B cell (primary cell): ENCODE data around the gene ZNF724. TPM values are rescaled to one million over a fixed set of nuclear protein-coding genes. Genes with fewer than 3 reads are reported as not detected.

Experiments
- ATAC-seq: fragments of 200-7000 bp; cut with Tn5 transposase; one replicate; pipeline ENCODE4 v1.10.0; 2021; ENCODE audit warnings: low read depth, mild to moderate bottlenecking, moderate number of reproducible peaks, moderate library complexity
- CTCF ChIA-PET: fragments of 350-600 bp; sonication (Branson Sonifier 250); formaldehyde crosslinking; loops from one replicate; lab custom pipeline; 2021; ENCODE audit warnings: antibody characterized with exemption, inconsistent platforms; lab: Charles Lee
- POLR2A ChIA-PET: fragments of 350-600 bp; sonication (Branson Sonifier 250); formaldehyde crosslinking; loops from one replicate; lab custom pipeline; 2021; ENCODE audit warnings: antibody characterized with exemption; lab: Charles Lee
- DNase-seq: peaks from one replicate; pipeline ENCODE4 v3.0.0; 2013
- H2AFZ ChIP-seq: 2 replicates; pipeline ENCODE4 v1.6.1; 2012; ENCODE audit warnings: mild to moderate bottlenecking, low read depth, low read length; ENCODE audit not compliant: insufficient read depth, poor library complexity, severe bottlenecking
- H3K27ac ChIP-seq, 2 donors: 1 replicate in 1 of 2; 2 replicates in 1 of 2; pipeline ENCODE4 v1.5.1; 2012 to 2013; ENCODE audit warnings: low read length in 2 of 2, mild to moderate bottlenecking in 2 of 2, moderate library complexity in 1 of 2
- H3K27me3 ChIP-seq, 4 experiments: fragments of 200-600 bp in 1 of 4; sonication (generic) in 1 of 4; replicated peaks in 1 of 4; 1 replicate in 2 of 4; 2 replicates in 2 of 4; pipeline versions ENCODE4 v1.6.1 to v1.7.0; 2013 to 2016; ENCODE audit warnings: low read length in 3 of 4, mild to moderate bottlenecking in 2 of 4, mixed read lengths in 1 of 4, moderate library complexity in 1 of 4; ENCODE audit not compliant: insufficient read depth in 4 of 4, control insufficient read depth in 3 of 4; ENCODE audit errors: control extremely low read depth in 1 of 4
- H3K36me3 ChIP-seq, 2 experiments: replicated peaks in 1 of 2; 1 replicate in 1 of 2; 2 replicates in 1 of 2; pipeline versions ENCODE4 v1.6.1 to v1.7.1; 2013; ENCODE audit warnings: low read length in 1 of 2; ENCODE audit not compliant: insufficient read depth in 2 of 2, control insufficient read depth in 1 of 2; ENCODE audit errors: control extremely low read depth in 1 of 2, extremely low read depth in 1 of 2
- H3K4me1 ChIP-seq, 2 donors: fragments of 200-600 bp in 1 of 2; sonication (generic) in 1 of 2; 1 replicate in 1 of 2; 2 replicates in 1 of 2; pipeline versions ENCODE4 v1.5.1 to v1.6.1; 2013 to 2017; ENCODE audit warnings: low read length in 2 of 2; ENCODE audit not compliant: control insufficient read depth in 2 of 2, insufficient read depth in 2 of 2
- H3K4me2 ChIP-seq: replicated peaks from 2 replicates; pipeline ENCODE3; 2012; ENCODE audit warnings: mild to moderate bottlenecking, low read depth, low read length; ENCODE audit not compliant: poor library complexity, severe bottlenecking
- H3K4me3 ChIP-seq, 5 experiments: fragments of 200-600 bp in 1 of 5; sonication (generic) in 1 of 5; 1 replicate in 3 of 5; 2 replicates in 2 of 5; pipeline versions ENCODE4 v1.5.1 to v1.7.0; 2011 to 2016; ENCODE audit warnings: low read length in 4 of 5, mild to moderate bottlenecking in 4 of 5, low read depth in 2 of 5, control low read depth in 1 of 5, moderate library complexity in 1 of 5; ENCODE audit not compliant: insufficient read depth in 1 of 5; ENCODE audit errors: control extremely low read depth in 1 of 5, extremely low read depth in 1 of 5
- H3K79me2 ChIP-seq: fragments of 200-600 bp; sonication (generic); one replicate; pipeline ENCODE4 v1.6.0; 2016; ENCODE audit warnings: low read length; ENCODE audit not compliant: control insufficient read depth, insufficient read depth
- H3K9ac ChIP-seq: fragments of 200-600 bp; sonication (generic); 2 replicates; pipeline ENCODE4 v1.6.1; 2017; ENCODE audit warnings: mild to moderate bottlenecking, low read length, moderate library complexity
- H3K9me3 ChIP-seq, 3 donors: one replicate each; pipeline versions ENCODE4 v1.6.1 to v1.7.1; 2013; ENCODE audit warnings: low read length in 2 of 3; ENCODE audit not compliant: control insufficient read depth in 2 of 3, insufficient read depth in 1 of 3; ENCODE audit errors: control extremely low read depth in 1 of 3
- H4K20me1 ChIP-seq: 2 replicates; pipeline ENCODE4 v1.6.0; 2012; ENCODE audit warnings: mild to moderate bottlenecking, low read length; ENCODE audit not compliant: insufficient read depth, control insufficient read depth, poor library complexity, severe bottlenecking
- H3K27ac Mint-ChIP-seq: one replicate; pipeline ENCODE4 v1.8.0; 2021; ENCODE audit warnings: mixed read lengths
- H3K27me3 Mint-ChIP-seq: one replicate; pipeline ENCODE4 v1.8.0; 2021; ENCODE audit warnings: mixed read lengths
- H3K4me1 Mint-ChIP-seq: one replicate; pipeline ENCODE4 v1.8.0; 2021; ENCODE audit warnings: mixed read lengths
- H3K4me3 Mint-ChIP-seq: one replicate; pipeline ENCODE4 v1.8.0; 2021; ENCODE audit warnings: mixed read lengths
- H3K9me3 Mint-ChIP-seq: one replicate; pipeline ENCODE4 v1.8.0; 2022; ENCODE audit warnings: mixed read lengths; ENCODE audit not compliant: insufficient read depth
- CTCF ChIP-seq: fragments of 200-600 bp; IDR thresholded peaks from one replicate; pipeline ENCODE4 v1.8.0; 2022; ENCODE audit warnings: antibody characterized with exemption, mild to moderate bottlenecking
- EZH2 ChIP-seq: IDR thresholded peaks from 2 replicates; pipeline ENCODE4 v1.6.1; 2012; ENCODE audit warnings: borderline replicate concordance, low read depth, mild to moderate bottlenecking, moderate library complexity, low read length; ENCODE audit not compliant: insufficient read depth, poor library complexity, severe bottlenecking
- WGBS: methylation state at CpG from one replicate; pipeline ENCODE4 v1.1.5; 2013; ENCODE audit warnings: missing lambda C conversion rate; ENCODE audit not compliant: insufficient coverage; 5-methylcytosine and 5-hydroxymethylcytosine counted together
- intact Hi-C: fragments of 100-400 bp; cut with micrococcal nuclease; formaldehyde crosslinking; loops from one replicate; pipeline ENCODE4 v1.10.0; 2022
- polyA plus RNA-seq: library from polyadenylated mRNA; depleted of rRNA; stranded (reverse); fragments of >200 nt; gene quantifications from 2 replicates; pipeline ENCODE4 v1.2.3, GENCODE V29; 2012
- total RNA-seq, 2 donors: library from RNA; stranded (reverse); fragments of 120-200 nt in 1 of 2; gene quantifications; 1 replicate in 1 of 2; 2 replicates in 1 of 2; pipeline versions ENCODE4 v1.2.3 to v1.2.4, GENCODE V29; 2013 to 2022

ZNF724 gene
- total and polyA plus RNA-seq, 2 donors (not counting 1 experiment from before 2014, with no cell fraction given), result 1.6 to 10.0 TPM

- H3K4me2 ChIP-seq, result no peak overlapping the region
- peaks cover 11% of the 10 kb centered on the region for H3K9me3 Mint-ChIP-seq
- no peaks in the 10 kb centered on the region for H4K20me1 ChIP-seq
- WGBS, result 100% methylated on average over 1 of the region's 1 CpG
- H3K27ac Mint-ChIP-seq, result no peak overlapping the region
- no peak overlapping the region for H3K4me3 ChIP-seq
- no peaks in the 10 kb centered on the region for H3K4me1 ChIP-seq
- peaks cover 2 to 12% of the 10 kb centered on the region in 2 experiments for H3K36me3 ChIP-seq
- no peaks in the 10 kb centered on the region for H3K4me1 Mint-ChIP-seq
- no peaks in the 10 kb centered on the region for H3K27me3 Mint-ChIP-seq
- TF ChIP-seq EZH2 (no peak), CTCF (no peak)
- CTCF ChIA-PET, result no interaction called here
- ATAC-seq (no peak), DNase-seq (no peak)
- POLR2A ChIA-PET, result no interaction called here
- no peak overlapping the region for H3K4me3 Mint-ChIP-seq
- H3K9ac ChIP-seq, result no peak overlapping the region
- H2AFZ ChIP-seq, result no peak overlapping the region
- H3K27me3 ChIP-seq, result no peaks in the 10 kb centered on the region
- intact Hi-C loops, result no loop called here
- H3K9me3 ChIP-seq, result peaks cover 12 to 54% (median 36%) of the 10 kb centered on the region in 3 donors
- no peak overlapping the region for H3K27ac ChIP-seq
- H3K79me2 ChIP-seq, result peaks cover 52% of the 10 kb centered on the region
Measured at GRCh38 chr19:23241419-23241818, 8.8 kb downstream of the ZNF724 start.

GRCh38 chr19:23222998-23223652 lies 27.1 kb downstream of the ZNF724 start:
- DNase-seq (no peak), ATAC-seq (no peak)
- H2AFZ ChIP-seq, result no peak overlapping the region
- H3K36me3 ChIP-seq, result peaks cover 14 to 29% of the 10 kb centered on the region in 2 experiments
- no peaks in the 10 kb centered on the region for H3K4me1 ChIP-seq
- no peak overlapping the region for H3K27ac Mint-ChIP-seq
- no peaks in the 10 kb centered on the region for H4K20me1 ChIP-seq
- H3K79me2 ChIP-seq, result no peaks in the 10 kb centered on the region
- no peak for TF ChIP-seq EZH2
- TF ChIP-seq CTCF, result no peak
- no peak overlapping the region for H3K4me2 ChIP-seq
- H3K27ac ChIP-seq, result no peak overlapping the region
- no peaks in the 10 kb centered on the region for H3K27me3 ChIP-seq
- no peak overlapping the region for H3K4me3 ChIP-seq
- CTCF ChIA-PET, result no interaction called here
- no CpG with 5 or more reads among the region's 3 CpGs for WGBS
- H3K27me3 Mint-ChIP-seq, result no peaks in the 10 kb centered on the region
- peaks cover 21% of the 10 kb centered on the region for H3K9me3 Mint-ChIP-seq
- H3K9ac ChIP-seq, result no peak overlapping the region
- H3K4me1 Mint-ChIP-seq, result no peaks in the 10 kb centered on the region
- intact Hi-C loops, result no loop called here
- H3K9me3 ChIP-seq, result peaks cover 38 to 69% (median 60%) of the 10 kb centered on the region in 3 donors
- H3K4me3 Mint-ChIP-seq, result no peak overlapping the region
- POLR2A ChIA-PET, result no interaction called here
